ENCODE measurements around the gene M1AP. TPM values are rescaled to one million over a fixed set of nuclear protein-coding genes. Genes with fewer than 3 reads are reported as not detected.

The M1AP gene
- total RNA-seq, 4 donors from 2014 or later = not detected

DNA sequence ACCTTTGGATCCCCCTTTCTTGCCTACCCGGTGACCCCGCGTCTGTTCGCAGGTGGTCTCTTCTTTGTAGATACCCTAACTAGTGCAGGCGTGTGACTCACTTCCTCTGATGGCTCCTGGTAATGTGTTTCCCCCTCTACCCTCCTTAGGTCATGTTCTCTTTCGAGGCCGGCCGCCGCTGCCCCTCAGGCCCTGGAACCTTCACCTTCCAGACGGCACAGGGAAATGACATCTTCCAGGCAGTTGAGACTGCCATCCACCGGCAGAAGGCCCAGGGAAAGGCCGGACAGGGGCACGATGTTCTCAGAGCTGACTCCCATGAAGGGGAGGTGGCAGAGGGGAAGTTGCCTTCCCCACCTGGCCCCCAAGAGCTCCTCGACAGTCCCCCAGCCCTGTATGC, 92.0 kb downstream of the M1AP start:
- TF ChIP-seq, protein P1, sequence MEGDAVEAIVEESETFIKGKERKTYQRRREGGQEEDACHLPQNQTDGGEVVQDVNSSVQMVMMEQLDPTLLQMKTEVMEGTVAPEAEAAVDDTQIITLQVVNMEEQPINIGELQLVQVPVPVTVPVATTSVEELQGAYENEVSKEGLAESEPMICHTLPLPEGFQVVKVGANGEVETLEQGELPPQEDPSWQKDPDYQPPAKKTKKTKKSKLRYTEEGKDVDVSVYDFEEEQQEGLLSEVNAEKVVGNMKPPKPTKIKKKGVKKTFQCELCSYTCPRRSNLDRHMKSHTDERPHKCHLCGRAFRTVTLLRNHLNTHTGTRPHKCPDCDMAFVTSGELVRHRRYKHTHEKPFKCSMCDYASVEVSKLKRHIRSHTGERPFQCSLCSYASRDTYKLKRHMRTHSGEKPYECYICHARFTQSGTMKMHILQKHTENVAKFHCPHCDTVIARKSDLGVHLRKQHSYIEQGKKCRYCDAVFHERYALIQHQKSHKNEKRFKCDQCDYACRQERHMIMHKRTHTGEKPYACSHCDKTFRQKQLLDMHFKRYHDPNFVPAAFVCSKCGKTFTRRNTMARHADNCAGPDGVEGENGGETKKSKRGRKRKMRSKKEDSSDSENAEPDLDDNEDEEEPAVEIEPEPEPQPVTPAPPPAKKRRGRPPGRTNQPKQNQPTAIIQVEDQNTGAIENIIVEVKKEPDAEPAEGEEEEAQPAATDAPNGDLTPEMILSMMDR (IDR thresholded peaks at IDR 0.05) = no peak
- TF ChIP-seq POLR2A (IDR thresholded peaks at IDR 0.05) = no peak
- H3K9me3 ChIP-seq = no peaks in the 10 kb centered on the region
- H3K36me3 ChIP-seq = peaks cover 0 to 7% (median 0%) of the 10 kb centered on the region in 3 donors
- H3K27me3 ChIP-seq = no peaks in the 10 kb centered on the region
- no peak overlapping the region for H3K27ac ChIP-seq
- H3K4me3 ChIP-seq = peak overlapping the region in 1 of 4 donors; percentile 75
- peaks cover 0 to 18% (median 4%) of the 10 kb centered on the region in 4 donors for H3K4me1 ChIP-seq
- no peak for DNase-seq

DNA sequence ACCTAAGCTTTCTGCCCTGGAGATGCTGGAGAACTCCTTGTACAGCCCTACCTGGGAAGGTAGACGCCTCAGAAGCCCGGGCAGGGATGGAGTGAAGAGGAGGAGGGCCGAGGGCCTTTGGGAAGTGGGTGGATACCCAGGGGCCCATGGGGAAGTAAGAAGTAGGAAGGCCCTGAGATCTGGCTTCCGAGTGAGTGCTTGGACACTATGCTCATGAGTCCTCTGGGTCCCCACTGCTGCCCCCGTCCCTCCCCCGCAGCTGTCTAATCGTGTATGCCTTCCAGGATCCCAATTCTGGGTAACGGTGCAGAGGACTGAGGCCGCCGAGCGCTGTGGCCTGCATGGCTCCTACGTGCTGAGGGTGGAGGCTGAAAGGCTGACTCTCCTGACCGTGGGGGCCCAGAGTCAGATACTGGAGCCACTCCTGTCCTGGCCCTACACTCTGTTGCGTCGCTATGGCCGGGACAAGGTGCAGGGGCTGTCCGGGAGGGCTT, 92.5 kb downstream of the M1AP start:
- TF ChIP-seq, protein P1 (IDR thresholded peaks at IDR 0.05) = no peak
- no peak for TF ChIP-seq POLR2A (IDR thresholded peaks at IDR 0.05)
- Histone ChIP-seq H3K27ac (peak overlapping the region in 3 of 4 donors; percentile 81 to 87 (median 83)), H3K4me1 (peaks cover 0 to 18% (median 4%) of the 10 kb centered on the region in 4 donors), H3K27me3 (no peaks in the 10 kb centered on the region), H3K36me3 (peaks cover 0 to 7% (median 0%) of the 10 kb centered on the region in 3 donors), H3K4me3 (peak overlapping the region; percentile 75 to 92 (median 84)), H3K9me3 (no peaks in the 10 kb centered on the region)
- no peak for DNase-seq

DNA sequence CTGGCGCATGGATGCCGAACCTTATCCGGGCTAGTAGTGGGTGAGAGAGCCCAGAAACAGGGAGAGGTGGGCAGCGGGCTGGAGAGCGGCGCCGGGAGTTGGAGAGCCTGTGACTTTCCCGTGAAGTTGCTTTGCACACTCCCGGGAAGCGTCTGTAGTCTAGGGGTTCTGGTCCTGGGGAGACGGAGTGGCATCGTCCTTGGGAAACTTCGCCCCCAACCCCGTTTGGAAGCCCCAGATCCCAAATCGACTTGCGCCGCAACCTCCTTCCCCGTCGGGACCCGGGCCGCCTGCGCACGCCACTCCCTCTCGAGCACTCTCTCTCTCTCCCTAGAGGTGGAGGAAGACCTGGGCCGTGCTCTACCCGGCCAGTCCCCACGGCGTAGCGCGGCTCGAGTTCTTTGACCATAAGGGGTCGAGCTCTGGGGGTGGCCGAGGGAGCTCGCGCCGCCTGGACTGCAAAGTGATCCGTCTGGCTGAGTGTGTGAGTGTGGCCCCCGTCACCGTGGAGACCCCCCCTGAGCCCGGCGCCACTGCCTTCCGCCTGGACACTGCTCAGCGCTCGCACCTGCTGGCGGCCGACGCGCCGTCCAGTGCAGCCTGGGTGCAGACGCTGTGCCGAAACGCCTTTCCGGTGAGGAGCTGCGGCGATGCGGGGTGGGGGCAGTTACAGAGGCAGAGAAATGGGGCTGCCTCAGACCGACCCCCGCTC, 93.2 kb downstream of the M1AP start:
- peak; percentile 52 to 79 (median 76) for DNase-seq
- H3K9me3 ChIP-seq = no peaks in the 10 kb centered on the region
- H3K4me1 ChIP-seq = peaks cover 0 to 18% (median 4%) of the 10 kb centered on the region in 4 donors
- peaks cover 0 to 7% (median 0%) of the 10 kb centered on the region in 3 donors for H3K36me3 ChIP-seq
- H3K4me3 ChIP-seq = peak overlapping the region; percentile 75 to 92 (median 84)
- no peaks in the 10 kb centered on the region for H3K27me3 ChIP-seq
- peak overlapping the region; percentile 72 to 87 (median 82) for H3K27ac ChIP-seq
- TF ChIP-seq, protein P1 (IDR thresholded peaks at IDR 0.05) = peak in 2 of 6 experiments; percentile 8 to 9
- TF ChIP-seq POLR2A (IDR thresholded peaks at IDR 0.05) = peak in 1 of 2 donors; percentile 22

DNA sequence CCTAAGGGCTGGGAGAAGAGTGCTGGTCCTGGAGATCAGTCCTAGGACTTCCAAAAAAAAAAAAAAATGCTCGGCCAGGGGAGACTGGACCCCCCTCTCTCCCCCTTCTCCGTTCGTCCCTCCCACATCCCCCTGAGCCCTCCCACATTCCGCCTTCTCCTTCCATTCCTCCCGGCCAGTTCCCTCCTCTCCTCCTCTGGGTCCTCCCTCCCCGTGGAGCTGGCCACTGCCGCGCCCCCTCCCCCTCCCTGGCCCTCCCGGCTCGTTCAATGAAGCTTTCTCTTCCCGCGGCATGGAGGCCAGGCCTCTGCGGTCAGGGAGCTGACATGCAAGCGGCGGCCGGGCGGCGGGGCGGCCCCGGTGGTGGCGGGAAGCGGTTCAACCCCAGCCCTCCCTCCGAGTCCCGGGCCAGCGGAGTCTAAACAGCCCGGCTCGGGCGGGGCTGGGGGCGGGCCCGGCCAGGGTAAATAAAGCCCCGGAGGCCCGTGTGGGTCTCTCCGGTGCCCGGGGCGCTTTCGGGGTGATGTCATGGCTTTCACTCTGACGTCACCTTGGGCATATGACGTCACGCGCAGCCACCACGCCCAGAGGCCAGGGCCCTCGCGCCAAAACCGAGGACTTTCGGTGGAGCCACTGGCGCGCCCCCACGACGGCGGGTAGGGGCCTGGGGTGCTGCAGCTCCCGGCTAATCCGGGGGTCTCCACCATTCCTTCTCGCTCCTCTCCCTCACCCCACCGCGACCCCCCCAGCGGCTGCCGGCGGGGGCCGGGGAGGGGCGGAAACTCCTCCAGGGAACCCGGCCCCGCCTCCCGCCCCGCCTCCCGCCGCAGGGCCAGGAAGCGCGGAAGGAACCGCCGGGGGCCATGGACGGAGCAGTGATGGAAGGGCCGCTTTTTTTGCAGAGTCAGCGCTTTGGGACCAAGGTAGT, 94.0 kb downstream of the M1AP start, which contains the start of the genes DOK1 and LOXL3:
Gene DOK1, plus strand, starts transcription at position 829 of the 928 bp plus-strand sequence. Its CDS starts 35 bp downstream, at position 864.
Gene LOXL3, minus strand, starts transcription at position 51 of the 928 bp plus-strand sequence. CDS start 1,308 bp downstream, outside the sequence.
- H3K27ac ChIP-seq = peak within 1 kb of the TSS; percentile 72 to 87 (median 82)
- peaks cover 0 to 24% (median 9%) of the 10 kb centered on the region in 4 donors for H3K4me1 ChIP-seq
- TF ChIP-seq POLR2A (IDR thresholded peaks at IDR 0.05) = no peak
- TF ChIP-seq, protein P1 (IDR thresholded peaks at IDR 0.05) = no peak
- peak within 1 kb of the TSS; percentile 75 to 92 (median 84) for H3K4me3 ChIP-seq
- peaks cover 0 to 7% (median 0%) of the 10 kb centered on the region in 3 donors for H3K36me3 ChIP-seq
- no peaks in the 10 kb centered on the region for H3K27me3 ChIP-seq
- DNase-seq = peak; percentile 91 to 96 (median 91)
- H3K9me3 ChIP-seq = no peaks in the 10 kb centered on the region

Measured in Peyer's patch (tissue), 4 donors.